Smooth muscle cell (in vitro differentiated cells): Measurements from ENCODE around the gene ARX. TPM values are rescaled to one million over a fixed set of nuclear protein-coding genes. Genes with fewer than 3 reads are reported as not detected.

Source experiments
- DNase-seq: peaks from one replicate; lab custom pipeline; 2025; ENCODE audit not compliant: unreplicated experiment; lab: John Stamatoyannopoulos, UW
- H2AFZ ChIP-seq: fragments of 200-600 bp; sonication (generic); 2 replicates; pipeline ENCODE4 v1.6.0; 2016; ENCODE audit warnings: antibody characterized with exemption, low read depth, mild to moderate bottlenecking
- H3F3A ChIP-seq: fragments of 200-600 bp; sonication (generic); 2 replicates; pipeline ENCODE4 v1.6.0; 2017; ENCODE audit warnings: antibody characterized with exemption, low read depth
- H3K27ac ChIP-seq: fragments of 200-600 bp; sonication (generic); 2 replicates; pipeline ENCODE4 v1.5.1; 2016; ENCODE audit warnings: low read depth, mild to moderate bottlenecking
- H3K27me3 ChIP-seq: fragments of 200-600 bp; sonication (generic); 2 replicates; pipeline ENCODE4 v1.6.1; 2016; ENCODE audit warnings: low read depth, mild to moderate bottlenecking
- H3K36me3 ChIP-seq: fragments of 200-600 bp; sonication (generic); 2 replicates; pipeline ENCODE4 v1.5.1; 2016; ENCODE audit warnings: low read depth
- H3K4me1 ChIP-seq: fragments of 200-600 bp; sonication (generic); 2 replicates; pipeline ENCODE4 v1.5.1; 2016; ENCODE audit warnings: low read depth
- H3K4me2 ChIP-seq: fragments of 200-600 bp; sonication (generic); 2 replicates; pipeline ENCODE4 v1.6.0; 2016; ENCODE audit warnings: mild to moderate bottlenecking
- H3K4me3 ChIP-seq: fragments of 200-600 bp; sonication (generic); 2 replicates; pipeline ENCODE4 v1.5.1; 2016; ENCODE audit warnings: mild to moderate bottlenecking
- H3K79me2 ChIP-seq: fragments of 200-600 bp; sonication (generic); 2 replicates; pipeline ENCODE4 v1.6.0; 2016; ENCODE audit warnings: low read depth, mild to moderate bottlenecking
- H3K9ac ChIP-seq: fragments of 200-600 bp; sonication (generic); 2 replicates; pipeline ENCODE4 v1.6.0; 2016; ENCODE audit warnings: low read depth
- H3K9me3 ChIP-seq: fragments of 200-600 bp; sonication (generic); replicated peaks from 2 replicates; pipeline ENCODE4 v1.5.1; 2016; ENCODE audit warnings: low read depth
- H4K20me1 ChIP-seq: fragments of 200-600 bp; sonication (generic); 2 replicates; pipeline ENCODE4 v1.6.0; 2016; ENCODE audit warnings: low read depth
- CTCF ChIP-seq: fragments of 200-600 bp; sonication (generic); IDR thresholded peaks from 2 replicates; pipeline ENCODE4 v1.5.1; 2017; ENCODE audit warnings: borderline replicate concordance, mild to moderate bottlenecking, antibody characterized with exemption; ENCODE audit not compliant: insufficient read depth, poor library complexity, severe bottlenecking
- WGBS: methylation state at CpG from one replicate; pipeline ENCODE4 v1.1.7; 2016; ENCODE audit warnings: low lambda C conversion rate; 5-methylcytosine and 5-hydroxymethylcytosine counted together
- polyA plus RNA-seq: library from polyadenylated mRNA; unstranded; fragments of >200 nt; fragmentation: Nextera tagmentation; extraction: Ambion mirVana; gene quantifications from 2 replicates; pipeline ENCODE4 v1.2.1, GENCODE V29; 2016
- total RNA-seq: library from RNA; depleted of rRNA; stranded (reverse); fragments of >200 nt; gene quantifications from 2 replicates; pipeline ENCODE4 v1.2.3, GENCODE V29; 2014

ARX gene
- total and polyA plus RNA-seq, 2 experiments from 2014 or later = not detected

GRCh38 chrX:25004485-25005032 lies 11.2 kb downstream of the ARX start:
- Histone ChIP-seq H3K4me1 (peaks cover 64% of the 10 kb centered on the region), H3K79me2 (no peaks in the 10 kb centered on the region), H3F3A (no peaks in the 10 kb centered on the region), H3K4me2 (peak overlapping the region; percentile 73), H3K27ac (no peak overlapping the region), H3K9ac (no peak overlapping the region), H3K9me3 (no peaks in the 10 kb centered on the region), H2AFZ (no peak overlapping the region), H4K20me1 (peaks cover 5% of the 10 kb centered on the region), H3K36me3 (no peaks in the 10 kb centered on the region), H3K27me3 (peaks cover 100% of the 10 kb centered on the region), H3K4me3 (peak overlapping the region; percentile 32)
- no peak for DNase-seq
- no peak for TF ChIP-seq CTCF
- 2% methylated on average over 53 of the region's 59 CpGs for WGBS

GRCh38 chrX:25004040-25004439 lies 11.7 kb downstream of the ARX start:
- Histone ChIP-seq H4K20me1 (peaks cover 5% of the 10 kb centered on the region), H3K9me3 (no peaks in the 10 kb centered on the region), H3K4me2 (peak overlapping the region; percentile 73), H3K9ac (no peak overlapping the region), H3K27me3 (peaks cover 100% of the 10 kb centered on the region), H3K4me3 (peak overlapping the region; percentile 45), H3F3A (no peaks in the 10 kb centered on the region), H3K79me2 (no peaks in the 10 kb centered on the region), H3K4me1 (peaks cover 64% of the 10 kb centered on the region), H2AFZ (no peak overlapping the region), H3K36me3 (no peaks in the 10 kb centered on the region), H3K27ac (no peak overlapping the region)
- DNase-seq = no peak
- no peak for TF ChIP-seq CTCF
- 5% methylated on average over 10 of the region's 10 CpGs for WGBS

GRCh38 chrX:25003066-25003849 lies 12.5 kb downstream of the ARX start:
- Histone ChIP-seq H3K9me3 (no peaks in the 10 kb centered on the region), H3K4me3 (peak overlapping the region; percentile 45), H3K36me3 (no peaks in the 10 kb centered on the region), H4K20me1 (peaks cover 5% of the 10 kb centered on the region), H2AFZ (peak overlapping the region; percentile 36), H3K27me3 (peaks cover 100% of the 10 kb centered on the region), H3K27ac (no peak overlapping the region), H3K79me2 (no peaks in the 10 kb centered on the region), H3F3A (no peaks in the 10 kb centered on the region), H3K9ac (no peak overlapping the region), H3K4me1 (peaks cover 72% of the 10 kb centered on the region), H3K4me2 (peak overlapping the region; percentile 89)
- 2% methylated on average over 39 of the region's 40 CpGs for WGBS
- TF ChIP-seq CTCF = no peak
- no peak for DNase-seq
